Measurements from ENCODE around the gene CNOT4.

The CNOT4 gene

GRCh38 chr7:135509839-135510591 is at the start of gene CNOT4:
Gene CNOT4 (minus strand): TSS chr7:135510102. CDS start chr7:135438331, 71,771 bp downstream.
- peak; percentile 97 to 98 for DNase-seq

- no peak for DNase-seq
These were observed 49.0 kb upstream of the CNOT4 start for GRCh38 chr7:135558881-135559280.

- peak; percentile 66 to 80 for DNase-seq
These were observed 48.5 kb upstream of the CNOT4 start for GRCh38 chr7:135558337-135558767.

- DNase-seq: peak; percentile 75 to 86
These were observed 47.8 kb upstream of the CNOT4 start, which contains the start of gene NUP205 for GRCh38 chr7:135557455-135558336. Gene NUP205 (plus strand): TSS chr7:135557917. CDS start chr7:135557945, 28 bp downstream.

DNA sequence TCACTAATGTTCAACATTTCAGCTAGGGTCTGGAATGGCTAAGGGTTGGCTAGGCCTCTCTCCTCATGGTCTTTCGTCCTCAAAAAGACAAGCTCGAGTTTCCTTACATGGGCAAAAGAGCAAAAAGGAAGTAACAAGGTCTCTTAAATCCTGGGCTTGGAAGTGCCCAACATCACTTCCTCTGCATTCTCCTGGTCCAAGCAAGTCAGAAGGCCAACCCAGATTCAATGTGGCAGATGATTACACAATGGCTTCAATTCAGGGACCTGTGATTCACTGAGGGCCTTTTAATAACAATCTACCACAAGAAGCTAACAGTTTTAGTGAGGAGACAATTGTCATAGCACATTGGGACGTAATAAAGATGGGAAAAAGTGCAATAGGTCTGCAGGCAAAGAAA is 43.4 kb upstream of the CNOT4 start:
- no peak for DNase-seq

DNA sequence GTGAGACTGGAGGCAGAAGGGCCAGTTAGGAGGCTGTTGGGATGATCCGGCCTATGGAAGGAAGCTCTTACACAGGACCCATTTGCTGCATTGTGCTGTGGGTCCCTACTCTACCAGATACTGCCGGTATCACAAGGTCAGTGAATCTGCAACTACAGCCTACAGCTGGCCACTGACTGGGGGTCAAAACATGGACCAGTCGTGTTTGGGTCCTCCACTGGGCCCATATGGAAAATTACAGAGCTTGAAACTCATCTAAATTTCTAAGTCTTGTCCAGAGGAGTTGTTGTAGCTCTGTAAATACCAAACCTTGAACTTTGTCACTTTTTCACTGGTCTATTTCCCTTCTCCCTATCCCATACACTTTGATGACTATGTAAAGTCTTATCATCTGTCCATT is 42.2 kb upstream of the CNOT4 start:
- no peak for DNase-seq

GRCh38 chr7:135550196-135550595 is 40.3 kb upstream of the CNOT4 start:
- no peak for DNase-seq

GRCh38 chr7:135541029-135541428 is 31.1 kb upstream of the CNOT4 start:
- DNase-seq: no peak

- no peak for DNase-seq
These were observed 29.7 kb upstream of the CNOT4 start for GRCh38 chr7:135539629-135540028.

DNA sequence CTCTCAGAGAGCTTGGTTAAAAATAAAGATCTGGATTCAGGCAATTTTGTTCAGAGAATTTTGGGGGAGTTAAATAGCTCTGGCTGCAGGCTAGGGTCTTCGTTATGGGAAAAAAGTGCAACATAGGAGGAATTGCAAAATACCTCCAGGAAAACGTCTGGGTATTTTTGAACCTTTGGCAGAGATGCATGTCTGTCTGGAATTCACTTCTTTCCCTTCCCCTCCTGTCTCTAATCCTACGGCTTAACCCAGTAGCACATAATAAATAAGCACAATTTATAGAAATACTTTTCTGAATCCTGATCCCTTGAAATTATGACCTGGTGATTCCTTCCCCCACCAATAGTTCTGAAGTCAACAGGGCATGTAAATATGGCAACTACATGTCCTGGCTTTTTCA is 28.5 kb upstream of the CNOT4 start:
- no peak for DNase-seq

DNA sequence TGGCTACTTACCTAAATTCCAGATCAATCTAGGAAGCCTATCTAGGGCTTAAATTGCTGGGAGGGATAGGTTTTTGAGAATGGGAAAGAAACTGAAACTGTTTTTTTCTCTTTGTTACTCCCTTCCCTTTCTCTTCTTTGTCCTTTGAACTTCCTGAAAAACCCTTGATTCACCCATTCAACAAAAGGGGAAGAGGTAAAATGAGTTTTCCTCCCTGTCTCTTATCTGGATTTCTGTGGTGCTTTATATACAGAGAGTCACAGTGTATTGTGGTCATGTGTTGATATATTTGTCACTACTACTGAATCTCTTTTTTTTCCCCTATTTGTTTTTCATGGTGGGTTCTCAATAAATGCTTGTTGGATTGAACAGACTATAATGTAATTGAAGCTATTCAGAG is 28.0 kb upstream of the CNOT4 start:
- no peak for DNase-seq

GRCh38 chr7:135537453-135537852 is 27.6 kb upstream of the CNOT4 start:
- no peak for DNase-seq

DNA sequence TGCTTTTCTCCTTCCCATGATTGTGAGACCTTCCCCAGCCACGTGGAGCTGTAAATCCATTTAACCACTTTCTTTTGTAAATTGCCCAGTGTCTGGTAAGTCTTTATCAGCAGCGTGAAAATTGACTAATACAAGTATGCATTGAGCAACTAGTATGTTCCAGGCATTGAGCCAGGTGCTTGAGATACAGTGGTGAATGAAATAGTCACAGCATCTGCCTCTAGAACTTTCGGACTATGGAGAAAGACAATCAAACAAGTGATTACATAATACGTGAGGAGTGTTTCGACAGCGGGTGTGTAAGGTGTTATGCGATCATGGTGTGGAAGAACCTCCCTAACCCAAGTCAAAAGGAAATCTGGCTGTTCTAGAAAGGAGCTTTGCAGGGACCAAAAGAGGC is 26.2 kb upstream of the CNOT4 start:
- no peak for DNase-seq

GRCh38 chr7:135527025-135527424 is 17.1 kb upstream of the CNOT4 start:
- DNase-seq: no peak

DNA sequence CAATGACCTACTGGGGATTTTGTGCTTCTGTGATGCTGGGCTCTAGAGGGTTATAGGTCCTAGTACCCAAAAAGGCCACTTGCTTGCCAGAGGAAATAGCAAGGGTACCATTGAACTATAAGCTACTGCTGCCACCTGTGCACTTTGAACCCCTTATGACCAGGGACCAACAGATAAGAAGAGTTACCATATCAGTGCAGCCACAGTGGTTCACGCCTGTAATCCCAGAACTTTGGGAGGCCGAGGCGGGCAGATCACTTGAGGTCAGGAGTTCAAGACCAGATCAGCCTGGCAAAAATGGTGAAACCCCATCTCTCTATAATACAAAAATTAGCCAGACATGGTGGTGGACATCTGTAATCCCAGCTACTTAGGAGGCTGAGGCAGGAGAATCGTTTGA is 15.5 kb upstream of the CNOT4 start:
- no peak for DNase-seq

DNA sequence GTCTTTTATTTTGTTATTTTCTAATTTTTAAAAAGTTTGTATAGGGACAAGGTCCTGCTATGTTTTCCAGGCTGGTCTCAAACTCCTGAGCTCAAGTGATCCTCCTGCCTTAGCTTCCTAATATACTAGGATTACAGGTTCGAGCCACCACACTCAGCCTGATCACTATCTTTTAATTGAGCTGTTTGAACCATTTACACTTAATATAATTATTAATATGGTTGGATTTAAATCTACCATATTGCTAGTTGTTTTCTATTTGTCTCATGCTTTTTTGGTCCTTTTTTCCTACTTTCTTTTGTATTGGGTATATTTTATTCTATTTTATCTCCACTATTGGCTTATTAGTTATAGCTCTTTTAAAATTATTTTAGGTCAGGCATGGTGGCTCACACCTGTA is 13.2 kb upstream of the CNOT4 start:
- DNase-seq: no peak

- DNase-seq: no peak
These were observed 12.6 kb upstream of the CNOT4 start for GRCh38 chr7:135522509-135522908.

DNA sequence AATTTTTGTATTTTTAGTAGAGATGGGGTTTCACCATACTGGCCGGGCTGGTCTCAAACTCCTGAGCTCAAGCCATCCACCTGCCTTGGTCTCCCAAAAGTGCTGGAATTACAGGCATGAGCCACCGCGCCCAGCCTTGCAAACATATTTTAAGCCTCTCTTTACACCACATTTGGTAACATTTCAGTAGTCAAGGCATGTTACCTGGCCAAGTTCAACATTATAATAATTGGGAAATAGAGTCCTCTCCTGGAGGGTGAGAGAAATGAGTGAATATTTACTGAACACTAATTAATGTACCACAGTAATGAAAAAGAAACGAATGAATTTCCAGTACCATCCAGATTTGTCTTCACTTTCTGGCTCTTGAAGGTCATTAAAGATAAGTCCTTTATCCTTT is 10.0 kb upstream of the CNOT4 start:
- no peak for DNase-seq

- DNase-seq: no peak
These were observed 9.4 kb upstream of the CNOT4 start for GRCh38 chr7:135519233-135519688.

DNA sequence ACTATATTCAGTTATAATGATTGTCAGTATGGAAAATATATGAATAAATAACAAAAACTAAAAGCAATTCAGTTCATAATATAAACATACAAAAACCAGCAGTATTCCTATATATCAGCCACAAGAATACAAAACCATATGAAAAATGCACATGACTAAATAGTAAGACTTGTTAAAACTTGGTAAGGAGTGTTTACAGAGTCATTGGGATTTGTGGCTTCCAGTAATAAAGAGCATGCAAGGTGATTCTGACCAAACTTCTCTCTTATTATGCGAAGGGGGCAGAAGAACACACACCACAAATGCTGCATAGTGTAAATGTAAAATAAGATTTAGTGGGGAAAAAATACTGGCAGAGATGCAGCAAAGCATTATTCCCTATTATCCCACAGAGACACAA is 8.8 kb upstream of the CNOT4 start:
- no peak for DNase-seq

GRCh38 chr7:135517060-135517459 is 7.2 kb upstream of the CNOT4 start:
- no peak for DNase-seq

GRCh38 chr7:135514856-135515255 is 5.0 kb upstream of the CNOT4 start:
- DNase-seq: no peak

GRCh38 chr7:135512135-135512887 is 2.4 kb upstream of the CNOT4 start:
- DNase-seq: peak; percentile 42 to 80

Data from CD4-positive, alpha-beta T cell treated with Interferon alpha-2 for 1 hour (primary cell).